Upper lobe of left lung (tissue), 4 donors: ENCODE data around the gene CCDC106.

Experiments
- CTCF ChIP-seq, 6 experiments: fragments of 450-650 bp in 4 of 6; fragments of 200-600 bp in 2 of 6; sonication (generic) in 2 of 6; IDR thresholded peaks; one replicate each; pipeline ENCODE4 v1.5.1; 2016 to 2019; ENCODE audit warnings: antibody characterized with exemption in 6 of 6
- EP300 ChIP-seq, 4 donors: sonication (generic); formaldehyde crosslinking; IDR thresholded peaks; one replicate each; pipeline ENCODE4 v1.5.1; 2017; ENCODE audit warnings: antibody characterized with exemption in 4 of 4, control low read depth in 2 of 4
- POLR2A ChIP-seq, 4 donors: fragments of 450-650 bp; IDR thresholded peaks; one replicate each; pipeline ENCODE4 v1.5.1; 2016 to 2017; ENCODE audit warnings: antibody characterized with exemption in 4 of 4, mild to moderate bottlenecking in 2 of 4

- TF ChIP-seq EP300 (IDR thresholded peaks at IDR 0.05) (no peak), CTCF (IDR thresholded peaks at IDR 0.05) (no peak), POLR2A (IDR thresholded peaks at IDR 0.05) (no peak)
These were observed 47.4 kb upstream of the CCDC106 start for GRCh38 chr19:55600662-55601028.
